ENCODE results near the gene RPL6.
A peak's percentile ranks its signal among the peaks of the same experiment; 100 is the strongest.

GRCh38 chr12:112418608-112419296 is 9.3 kb upstream of the RPL6 start, which contains the start of gene PTPN11:
- peak; percentile 82 for TF ChIP-seq CTCF (IDR thresholded peaks at IDR 0.05)
- peak; percentile 95 for TF ChIP-seq POLR2AphosphoS5 (IDR thresholded peaks at IDR 0.05; ENCODE audit: low read depth, low read length)
- TF ChIP-seq REST (IDR thresholded peaks at IDR 0.05; ENCODE audit: insufficient read depth in 1 of 2, low read depth in 2 of 2, low read length in 1 of 2): no peak
- TF ChIP-seq SIN3A (IDR thresholded peaks at IDR 0.05; ENCODE audit: borderline replicate concordance, insufficient read depth, low read depth, low read length): peak; percentile 95

Measured in Panc1 (cell line).